ENCODE measurements around the gene SLC24A3. TPM values are rescaled to one million over a fixed set of nuclear protein-coding genes. Genes with fewer than 3 reads are reported as not detected.

Gene SLC24A3
- total RNA-seq, 1 experiment from 2014 or later, result not detected

DNA sequence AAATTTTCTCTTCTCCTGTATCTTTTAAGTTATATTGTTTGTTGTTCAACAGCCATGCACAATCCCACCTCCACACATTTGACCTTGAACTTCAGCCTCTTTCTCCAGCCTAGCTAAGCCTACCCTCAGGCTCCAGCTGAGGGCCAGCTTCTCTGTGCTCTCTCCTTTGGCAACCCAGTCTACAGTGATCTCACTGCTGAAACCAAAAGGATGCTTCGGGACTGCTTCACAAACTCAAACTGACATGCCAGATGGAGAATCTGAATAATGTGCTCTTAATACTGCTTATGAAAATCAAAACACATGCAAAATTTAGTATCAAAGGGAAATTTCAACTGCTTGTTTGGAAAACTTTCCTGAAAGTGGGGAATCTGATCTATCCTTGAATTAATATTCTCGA is 529.5 kb downstream of the SLC24A3 start:
- Histone ChIP-seq H3K27ac (ENCODE audit: low read length) (no peak overlapping the region), H3K4me3 (ENCODE audit: low read depth in 2 of 2, low read length in 2 of 2) (no peak overlapping the region), H3K9me3 (ENCODE audit: control insufficient read depth, insufficient read depth, low read depth, low read length) (peaks cover 4% of the 10 kb centered on the region; the same call in 1 of the 2 replicates), H3K27me3 (ENCODE audit: control insufficient read depth, insufficient read depth, low read length) (no peaks in the 10 kb centered on the region), H3K36me3 (ENCODE audit: control insufficient read depth, insufficient read depth, low read length) (no peaks in the 10 kb centered on the region), H3K4me1 (ENCODE audit: control insufficient read depth, insufficient read depth, low read length) (peaks cover 6% of the 10 kb centered on the region)
- intact Hi-C loops (cut with micrococcal nuclease; ENCODE audit: unreplicated experiment), result no loop called here
- in situ Hi-C loops (cut with HindIII; ENCODE audit: low pct_unique_long_range_greater_than_20kb, low sequenced_read_pairs), result no loop called here
- no TSS peak for BruUV-seq (replicated peaks)
- ChIA-PET CTCF (no interaction called here), POLR2A (no interaction called here)
- no peak for ATAC-seq
- TF ChIP-seq, protein P1, sequence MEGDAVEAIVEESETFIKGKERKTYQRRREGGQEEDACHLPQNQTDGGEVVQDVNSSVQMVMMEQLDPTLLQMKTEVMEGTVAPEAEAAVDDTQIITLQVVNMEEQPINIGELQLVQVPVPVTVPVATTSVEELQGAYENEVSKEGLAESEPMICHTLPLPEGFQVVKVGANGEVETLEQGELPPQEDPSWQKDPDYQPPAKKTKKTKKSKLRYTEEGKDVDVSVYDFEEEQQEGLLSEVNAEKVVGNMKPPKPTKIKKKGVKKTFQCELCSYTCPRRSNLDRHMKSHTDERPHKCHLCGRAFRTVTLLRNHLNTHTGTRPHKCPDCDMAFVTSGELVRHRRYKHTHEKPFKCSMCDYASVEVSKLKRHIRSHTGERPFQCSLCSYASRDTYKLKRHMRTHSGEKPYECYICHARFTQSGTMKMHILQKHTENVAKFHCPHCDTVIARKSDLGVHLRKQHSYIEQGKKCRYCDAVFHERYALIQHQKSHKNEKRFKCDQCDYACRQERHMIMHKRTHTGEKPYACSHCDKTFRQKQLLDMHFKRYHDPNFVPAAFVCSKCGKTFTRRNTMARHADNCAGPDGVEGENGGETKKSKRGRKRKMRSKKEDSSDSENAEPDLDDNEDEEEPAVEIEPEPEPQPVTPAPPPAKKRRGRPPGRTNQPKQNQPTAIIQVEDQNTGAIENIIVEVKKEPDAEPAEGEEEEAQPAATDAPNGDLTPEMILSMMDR (IDR thresholded peaks at IDR 0.05), result no peak
- TF ChIP-seq POLR2AphosphoS5 (IDR thresholded peaks at IDR 0.05; ENCODE audit: low read depth, low read length) (no peak), SIN3A (IDR thresholded peaks at IDR 0.05; ENCODE audit: borderline replicate concordance, insufficient read depth, low read depth, low read length) (no peak), TCF7L2 (IDR thresholded peaks at IDR 0.05; ENCODE audit: low read depth, low read length) (no peak)
- TF ChIP-seq, protein P2, sequence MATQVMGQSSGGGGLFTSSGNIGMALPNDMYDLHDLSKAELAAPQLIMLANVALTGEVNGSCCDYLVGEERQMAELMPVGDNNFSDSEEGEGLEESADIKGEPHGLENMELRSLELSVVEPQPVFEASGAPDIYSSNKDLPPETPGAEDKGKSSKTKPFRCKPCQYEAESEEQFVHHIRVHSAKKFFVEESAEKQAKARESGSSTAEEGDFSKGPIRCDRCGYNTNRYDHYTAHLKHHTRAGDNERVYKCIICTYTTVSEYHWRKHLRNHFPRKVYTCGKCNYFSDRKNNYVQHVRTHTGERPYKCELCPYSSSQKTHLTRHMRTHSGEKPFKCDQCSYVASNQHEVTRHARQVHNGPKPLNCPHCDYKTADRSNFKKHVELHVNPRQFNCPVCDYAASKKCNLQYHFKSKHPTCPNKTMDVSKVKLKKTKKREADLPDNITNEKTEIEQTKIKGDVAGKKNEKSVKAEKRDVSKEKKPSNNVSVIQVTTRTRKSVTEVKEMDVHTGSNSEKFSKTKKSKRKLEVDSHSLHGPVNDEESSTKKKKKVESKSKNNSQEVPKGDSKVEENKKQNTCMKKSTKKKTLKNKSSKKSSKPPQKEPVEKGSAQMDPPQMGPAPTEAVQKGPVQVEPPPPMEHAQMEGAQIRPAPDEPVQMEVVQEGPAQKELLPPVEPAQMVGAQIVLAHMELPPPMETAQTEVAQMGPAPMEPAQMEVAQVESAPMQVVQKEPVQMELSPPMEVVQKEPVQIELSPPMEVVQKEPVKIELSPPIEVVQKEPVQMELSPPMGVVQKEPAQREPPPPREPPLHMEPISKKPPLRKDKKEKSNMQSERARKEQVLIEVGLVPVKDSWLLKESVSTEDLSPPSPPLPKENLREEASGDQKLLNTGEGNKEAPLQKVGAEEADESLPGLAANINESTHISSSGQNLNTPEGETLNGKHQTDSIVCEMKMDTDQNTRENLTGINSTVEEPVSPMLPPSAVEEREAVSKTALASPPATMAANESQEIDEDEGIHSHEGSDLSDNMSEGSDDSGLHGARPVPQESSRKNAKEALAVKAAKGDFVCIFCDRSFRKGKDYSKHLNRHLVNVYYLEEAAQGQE (IDR thresholded peaks at IDR 0.05; ENCODE audit: insufficient read depth in 1 of 2, low read depth in 2 of 2, low read length in 1 of 2), result no peak
- DNase-seq (ENCODE audit: low read depth, low spot score), result no peak

DNA sequence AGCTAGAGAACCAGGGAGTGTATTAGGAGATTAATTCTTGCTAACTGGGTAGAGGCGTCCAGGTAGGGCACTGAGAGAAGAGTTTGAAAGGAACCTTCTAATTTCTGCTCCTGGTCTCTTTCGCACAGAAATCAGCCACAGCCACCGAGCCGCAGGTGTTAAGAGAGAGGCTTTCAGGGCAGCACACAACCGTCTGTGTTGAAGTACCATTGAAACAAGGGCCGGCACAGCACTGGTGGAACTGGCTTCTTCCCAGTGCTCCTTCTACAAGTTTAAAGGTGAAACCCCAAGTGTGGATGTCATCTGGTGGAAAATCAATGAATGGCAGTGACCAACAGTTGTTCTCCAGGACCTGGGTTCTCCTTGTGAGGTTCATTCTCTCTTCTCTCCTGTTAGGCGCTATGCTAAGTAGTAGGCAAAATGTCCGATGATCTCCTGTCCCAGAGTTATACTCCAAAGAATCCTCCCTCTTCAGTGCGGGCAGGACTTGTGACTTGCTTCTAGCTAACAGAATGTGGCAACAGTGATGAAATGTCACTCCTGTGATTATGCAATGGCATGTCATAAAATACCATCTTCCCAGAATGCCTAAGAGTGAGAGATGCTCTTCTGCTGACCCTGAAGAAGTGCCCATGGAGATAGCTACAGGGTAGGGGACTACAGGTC is 530.7 kb downstream of the SLC24A3 start:
- Histone ChIP-seq H3K4me3 (ENCODE audit: low read depth in 2 of 2, low read length in 2 of 2) (no peak overlapping the region), H3K36me3 (ENCODE audit: control insufficient read depth, insufficient read depth, low read length) (no peaks in the 10 kb centered on the region), H3K27ac (ENCODE audit: low read length) (no peak overlapping the region), H3K27me3 (ENCODE audit: control insufficient read depth, insufficient read depth, low read length) (no peaks in the 10 kb centered on the region), H3K4me1 (ENCODE audit: control insufficient read depth, insufficient read depth, low read length) (no peaks in the 10 kb centered on the region), H3K9me3 (ENCODE audit: control insufficient read depth, insufficient read depth, low read depth, low read length) (peaks cover 4% of the 10 kb centered on the region; the same call in 1 of the 2 replicates)
- ATAC-seq, result no peak
- POLR2A ChIA-PET, result no interaction called here
- BruUV-seq (replicated peaks), result no TSS peak
- intact Hi-C loops (cut with micrococcal nuclease; ENCODE audit: unreplicated experiment), result no loop called here
- DNase-seq (ENCODE audit: low read depth, low spot score), result no peak
- CTCF ChIA-PET, result no interaction called here
- TF ChIP-seq, protein P1 (IDR thresholded peaks at IDR 0.05), result no peak
- TF ChIP-seq SIN3A (IDR thresholded peaks at IDR 0.05; ENCODE audit: borderline replicate concordance, insufficient read depth, low read depth, low read length) (no peak), POLR2AphosphoS5 (IDR thresholded peaks at IDR 0.05; ENCODE audit: low read depth, low read length) (no peak), TCF7L2 (IDR thresholded peaks at IDR 0.05; ENCODE audit: low read depth, low read length) (no peak)
- TF ChIP-seq, protein P2 (IDR thresholded peaks at IDR 0.05; ENCODE audit: insufficient read depth in 1 of 2, low read depth in 2 of 2, low read length in 1 of 2), result no peak
- in situ Hi-C loops (cut with HindIII; ENCODE audit: low pct_unique_long_range_greater_than_20kb, low sequenced_read_pairs), result no loop called here

Data from Panc1 (cell line).